WTC11 (cell line): ENCODE data around the gene BEX4. TPM values are rescaled to one million over a fixed set of nuclear protein-coding genes. Genes with fewer than 3 reads are reported as not detected.

Source experiments
- ATAC-seq: fragments of 200-7000 bp; cut with Tn5 transposase; 2 replicates; pipeline ENCODE4 v1.10.0; 2021; ENCODE audit warnings: mild to moderate bottlenecking, moderate library complexity
- CTCF ChIA-PET: fragments of 300-600 bp; sonication (Branson Sonifier 250); formaldehyde crosslinking; loops from one replicate; lab custom pipeline; 2021; ENCODE audit warnings: antibody characterized with exemption; lab: Charles Lee
- POLR2A ChIA-PET: fragments of 350-600 bp; sonication (Branson Sonifier 250); formaldehyde crosslinking; loops from one replicate; lab custom pipeline; 2021; ENCODE audit warnings: antibody characterized with exemption; lab: Charles Lee
- DNase-seq: peaks from one replicate; pipeline ENCODE4 v3.0.0; 2021; ENCODE audit warnings: low spot score
- H3K27ac Mint-ChIP-seq: 2 replicates; pipeline ENCODE4 v1.8.0; 2021; ENCODE audit warnings: mixed read lengths
- H3K27me3 Mint-ChIP-seq: 2 replicates; pipeline ENCODE4 v1.8.0; 2021; ENCODE audit warnings: low read depth, mild to moderate bottlenecking, moderate library complexity, mixed read lengths
- H3K36me3 Mint-ChIP-seq: 2 replicates; pipeline ENCODE4 v1.8.0; 2021; ENCODE audit warnings: mixed read lengths
- H3K4me1 Mint-ChIP-seq: 2 replicates; pipeline ENCODE4 v1.8.0; 2022; ENCODE audit warnings: mixed read lengths
- H3K4me3 Mint-ChIP-seq: 2 replicates; pipeline ENCODE4 v1.8.0; 2021; ENCODE audit warnings: mild to moderate bottlenecking, moderate library complexity, mixed read lengths
- H3K9me3 Mint-ChIP-seq: 2 replicates; pipeline ENCODE4 v1.8.0; 2021; ENCODE audit warnings: mixed read lengths
- CREB1 ChIP-seq: sonication (generic); formaldehyde crosslinking; IDR thresholded peaks from 2 replicates; pipeline ENCODE4 v1.8.0; 2023; ENCODE audit warnings: mild to moderate bottlenecking, missing genetic modification reagents
- ELF4 ChIP-seq: sonication (generic); formaldehyde crosslinking; IDR thresholded peaks from 2 replicates; pipeline ENCODE4 v1.8.1; 2022; ENCODE audit warnings: low read depth, mild to moderate bottlenecking, moderate library complexity, missing genetic modification reagents
- ESRRA ChIP-seq: sonication (generic); formaldehyde crosslinking; IDR thresholded peaks from 2 replicates; pipeline ENCODE4 v1.8.1; 2022; ENCODE audit warnings: mild to moderate bottlenecking, missing genetic modification reagents, borderline replicate concordance
- FOXJ3 ChIP-seq: sonication (generic); formaldehyde crosslinking; IDR thresholded peaks from 2 replicates; pipeline ENCODE4 v1.9.0; 2021; ENCODE audit warnings: missing genetic modification reagents, mild to moderate bottlenecking, borderline replicate concordance
- JUN ChIP-seq: sonication (generic); formaldehyde crosslinking; IDR thresholded peaks from 2 replicates; pipeline ENCODE4 v1.8.0; 2023; ENCODE audit warnings: mild to moderate bottlenecking, missing genetic modification reagents
- NFATC4 ChIP-seq: fragments of 250-450 bp; sonication (Bioruptor Pico); IDR thresholded peaks from 2 replicates; pipeline ENCODE4 v1.9.0; 2021; ENCODE audit warnings: mild to moderate bottlenecking
- NFE2L1 ChIP-seq: sonication (generic); formaldehyde crosslinking; IDR thresholded peaks from 2 replicates; pipeline ENCODE4 v1.8.1; 2023; ENCODE audit warnings: missing genetic modification reagents
- NR1H2 ChIP-seq: sonication (generic); formaldehyde crosslinking; IDR thresholded peaks from 2 replicates; pipeline ENCODE4 v1.9.0; 2021; ENCODE audit warnings: mild to moderate bottlenecking, moderate library complexity, missing genetic modification reagents
- NR2C2 ChIP-seq: sonication (generic); formaldehyde crosslinking; IDR thresholded peaks from 2 replicates; pipeline ENCODE4 v1.8.0; 2022; ENCODE audit warnings: mild to moderate bottlenecking, missing genetic modification reagents
- PRRX2 ChIP-seq: fragments of 250-450 bp; sonication (Bioruptor Pico); IDR thresholded peaks from 2 replicates; pipeline ENCODE4 v1.8.0; 2021; ENCODE audit warnings: mild to moderate bottlenecking
- RORB ChIP-seq: fragments of 250-450 bp; sonication (Bioruptor Pico); IDR thresholded peaks from 2 replicates; pipeline ENCODE4 v1.9.0; 2021; ENCODE audit warnings: mild to moderate bottlenecking
- SMAD4 ChIP-seq: sonication (generic); formaldehyde crosslinking; IDR thresholded peaks from 2 replicates; pipeline ENCODE4 v1.8.0; 2022; ENCODE audit warnings: mild to moderate bottlenecking, missing genetic modification reagents
- TCF7 ChIP-seq: sonication (generic); formaldehyde crosslinking; IDR thresholded peaks from 2 replicates; pipeline ENCODE4 v1.8.0; 2022; ENCODE audit warnings: mild to moderate bottlenecking, low read depth, missing genetic modification reagents, moderate library complexity
- ZNF121 ChIP-seq: sonication (generic); formaldehyde crosslinking; IDR thresholded peaks from 2 replicates; pipeline ENCODE4 v1.8.0; 2023; ENCODE audit warnings: missing genetic modification reagents
- ZNF138 ChIP-seq: sonication (generic); formaldehyde crosslinking; conservative IDR thresholded peaks from 2 replicates; pipeline ENCODE4 v1.8.1; 2022; ENCODE audit warnings: mild to moderate bottlenecking, moderate library complexity, missing genetic modification reagents
- ZNF219 ChIP-seq: sonication (generic); formaldehyde crosslinking; IDR thresholded peaks from 2 replicates; pipeline ENCODE4 v1.8.0; 2023; ENCODE audit warnings: missing genetic modification reagents, mild to moderate bottlenecking, borderline replicate concordance
- ZNF317 ChIP-seq: sonication (generic); formaldehyde crosslinking; IDR thresholded peaks from 2 replicates; pipeline ENCODE4 v1.8.1; 2023; ENCODE audit warnings: low read depth, mild to moderate bottlenecking, moderate library complexity, missing genetic modification reagents, borderline replicate concordance
- ZNF423 ChIP-seq: fragments of 250-450 bp; sonication (Bioruptor Pico); IDR thresholded peaks from 2 replicates; pipeline ENCODE4 v2.1.2; 2022; ENCODE audit warnings: mild to moderate bottlenecking, moderate library complexity
- total RNA-seq: library from RNA; stranded (reverse); gene quantifications from 3 replicates; pipeline ENCODE4 v1.2.3, GENCODE V29; 2021
- TF ChIP-seq, protein P1 (sequence below): sonication (generic); formaldehyde crosslinking; IDR thresholded peaks from 2 replicates; pipeline ENCODE4 v1.8.1; 2023; ENCODE audit warnings: mild to moderate bottlenecking, missing genetic modification reagents
- TF ChIP-seq, protein P2 (sequence below): fragments of 250-450 bp; sonication (Bioruptor Pico); IDR thresholded peaks from 2 replicates; pipeline ENCODE4 v1.9.0; 2021; ENCODE audit warnings: mild to moderate bottlenecking
- TF ChIP-seq, protein P3 (sequence below): sonication (generic); formaldehyde crosslinking; IDR thresholded peaks from 2 replicates; pipeline ENCODE4 v1.8.1; 2022; ENCODE audit warnings: missing genetic modification reagents, borderline replicate concordance
- TF ChIP-seq, protein P4 (sequence below): sonication (generic); formaldehyde crosslinking; IDR thresholded peaks from 2 replicates; pipeline ENCODE4 v1.8.0; 2022; ENCODE audit warnings: mild to moderate bottlenecking, missing genetic modification reagents
- TF ChIP-seq, protein P5 (sequence below): sonication (generic); formaldehyde crosslinking; IDR thresholded peaks from 2 replicates; pipeline ENCODE4 v1.8.0; 2023; ENCODE audit warnings: missing genetic modification reagents, mild to moderate bottlenecking, borderline replicate concordance
- TF ChIP-seq, protein P6 (sequence below): sonication (generic); formaldehyde crosslinking; IDR thresholded peaks from 2 replicates; pipeline ENCODE4 v1.8.1; 2023; ENCODE audit warnings: mild to moderate bottlenecking, missing genetic modification reagents, borderline replicate concordance

Gene BEX4
- total RNA-seq, 1 experiment from 2014 or later: 57.9 TPM

DNA sequence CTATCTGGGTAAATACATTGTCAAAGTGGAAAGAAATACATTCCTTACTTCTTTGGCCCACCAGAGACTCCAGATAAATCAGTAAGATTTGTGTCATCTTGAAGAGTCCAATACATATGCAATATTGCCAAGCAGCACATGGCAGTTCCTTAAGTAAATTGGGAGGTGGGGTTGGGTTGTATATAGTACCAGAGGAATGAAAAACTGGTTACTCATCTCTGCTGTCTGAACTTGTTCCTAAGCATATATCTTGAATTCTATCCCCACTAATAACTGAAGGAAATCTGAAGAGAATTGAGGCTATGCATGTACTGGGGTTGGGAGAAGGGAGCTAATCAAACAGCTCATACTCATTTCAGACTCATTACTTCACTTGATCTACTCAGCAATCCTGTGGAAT is 25.2 kb downstream of the BEX4 start (continued):
- TF ChIP-seq, protein P1, sequence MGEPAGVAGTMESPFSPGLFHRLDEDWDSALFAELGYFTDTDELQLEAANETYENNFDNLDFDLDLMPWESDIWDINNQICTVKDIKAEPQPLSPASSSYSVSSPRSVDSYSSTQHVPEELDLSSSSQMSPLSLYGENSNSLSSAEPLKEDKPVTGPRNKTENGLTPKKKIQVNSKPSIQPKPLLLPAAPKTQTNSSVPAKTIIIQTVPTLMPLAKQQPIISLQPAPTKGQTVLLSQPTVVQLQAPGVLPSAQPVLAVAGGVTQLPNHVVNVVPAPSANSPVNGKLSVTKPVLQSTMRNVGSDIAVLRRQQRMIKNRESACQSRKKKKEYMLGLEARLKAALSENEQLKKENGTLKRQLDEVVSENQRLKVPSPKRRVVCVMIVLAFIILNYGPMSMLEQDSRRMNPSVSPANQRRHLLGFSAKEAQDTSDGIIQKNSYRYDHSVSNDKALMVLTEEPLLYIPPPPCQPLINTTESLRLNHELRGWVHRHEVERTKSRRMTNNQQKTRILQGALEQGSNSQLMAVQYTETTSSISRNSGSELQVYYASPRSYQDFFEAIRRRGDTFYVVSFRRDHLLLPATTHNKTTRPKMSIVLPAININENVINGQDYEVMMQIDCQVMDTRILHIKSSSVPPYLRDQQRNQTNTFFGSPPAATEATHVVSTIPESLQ: no peak
- TF ChIP-seq TCF7 (no peak), JUN (CRISPR knock-in tag) (no peak), NFATC4 (CRISPR knock-in tag) (no peak), ELF4 (CRISPR knock-in tag) (no peak)
- TF ChIP-seq, protein P2, sequence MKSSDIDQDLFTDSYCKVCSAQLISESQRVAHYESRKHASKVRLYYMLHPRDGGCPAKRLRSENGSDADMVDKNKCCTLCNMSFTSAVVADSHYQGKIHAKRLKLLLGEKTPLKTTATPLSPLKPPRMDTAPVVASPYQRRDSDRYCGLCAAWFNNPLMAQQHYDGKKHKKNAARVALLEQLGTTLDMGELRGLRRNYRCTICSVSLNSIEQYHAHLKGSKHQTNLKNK: no peak

DNA sequence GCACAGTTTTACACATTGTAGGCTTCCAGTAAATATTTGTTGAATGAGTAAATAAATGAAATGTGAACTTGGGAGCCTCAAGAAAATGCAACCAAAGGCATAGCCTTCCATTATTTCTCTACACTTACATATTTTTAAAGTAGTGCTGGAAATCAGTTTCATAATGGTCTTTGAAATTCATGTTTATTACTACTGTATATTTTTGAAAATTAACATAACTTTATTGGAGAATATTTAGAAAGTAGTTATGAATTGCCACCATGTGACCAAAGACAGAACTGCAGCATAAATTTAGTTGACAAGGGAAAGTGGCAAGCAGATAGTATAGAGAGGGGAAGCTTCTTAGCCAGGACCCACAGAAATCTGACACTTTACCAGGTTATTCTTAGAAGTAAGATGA is 33.6 kb downstream of the BEX4 start:
- H3K4me3 Mint-ChIP-seq: no peak overlapping the region
- CTCF ChIA-PET: interaction anchor here (0.7 to 1.0 kb wide), 2 partner anchors 37 to 215 kb away, joined by 3 read pairs; no protein-coding TSS in a partner anchor
- TF ChIP-seq, protein P3, sequence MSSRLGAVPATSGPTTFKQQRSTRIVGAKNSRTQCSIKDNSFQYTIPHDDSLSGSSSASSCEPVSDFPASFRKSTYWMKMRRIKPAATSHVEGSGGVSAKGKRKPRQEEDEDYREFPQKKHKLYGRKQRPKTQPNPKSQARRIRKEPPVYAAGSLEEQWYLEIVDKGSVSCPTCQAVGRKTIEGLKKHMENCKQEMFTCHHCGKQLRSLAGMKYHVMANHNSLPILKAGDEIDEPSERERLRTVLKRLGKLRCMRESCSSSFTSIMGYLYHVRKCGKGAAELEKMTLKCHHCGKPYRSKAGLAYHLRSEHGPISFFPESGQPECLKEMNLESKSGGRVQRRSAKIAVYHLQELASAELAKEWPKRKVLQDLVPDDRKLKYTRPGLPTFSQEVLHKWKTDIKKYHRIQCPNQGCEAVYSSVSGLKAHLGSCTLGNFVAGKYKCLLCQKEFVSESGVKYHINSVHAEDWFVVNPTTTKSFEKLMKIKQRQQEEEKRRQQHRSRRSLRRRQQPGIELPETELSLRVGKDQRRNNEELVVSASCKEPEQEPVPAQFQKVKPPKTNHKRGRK: no peak
- TF ChIP-seq RORB (CRISPR knock-in tag) (no peak), ZNF317 (no peak), TCF7 (no peak), NR1H2 (CRISPR knock-in tag) (no peak), ZNF423 (CRISPR knock-in tag) (no peak), ZNF138 (CRISPR knock-in tag) (no peak), NFE2L1 (CRISPR knock-in tag) (no peak), CREB1 (CRISPR knock-in tag) (no peak), SMAD4 (CRISPR knock-in tag) (no peak), ESRRA (CRISPR knock-in tag) (no peak), ZNF121 (CRISPR knock-in tag) (no peak), ZNF219 (no peak), FOXJ3 (CRISPR knock-in tag) (no peak), NR2C2 (CRISPR knock-in tag) (no peak), PRRX2 (CRISPR knock-in tag) (no peak)
- TF ChIP-seq, protein P4, sequence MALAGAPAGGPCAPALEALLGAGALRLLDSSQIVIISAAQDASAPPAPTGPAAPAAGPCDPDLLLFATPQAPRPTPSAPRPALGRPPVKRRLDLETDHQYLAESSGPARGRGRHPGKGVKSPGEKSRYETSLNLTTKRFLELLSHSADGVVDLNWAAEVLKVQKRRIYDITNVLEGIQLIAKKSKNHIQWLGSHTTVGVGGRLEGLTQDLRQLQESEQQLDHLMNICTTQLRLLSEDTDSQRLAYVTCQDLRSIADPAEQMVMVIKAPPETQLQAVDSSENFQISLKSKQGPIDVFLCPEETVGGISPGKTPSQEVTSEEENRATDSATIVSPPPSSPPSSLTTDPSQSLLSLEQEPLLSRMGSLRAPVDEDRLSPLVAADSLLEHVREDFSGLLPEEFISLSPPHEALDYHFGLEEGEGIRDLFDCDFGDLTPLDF: no peak
- TF ChIP-seq, protein P5, sequence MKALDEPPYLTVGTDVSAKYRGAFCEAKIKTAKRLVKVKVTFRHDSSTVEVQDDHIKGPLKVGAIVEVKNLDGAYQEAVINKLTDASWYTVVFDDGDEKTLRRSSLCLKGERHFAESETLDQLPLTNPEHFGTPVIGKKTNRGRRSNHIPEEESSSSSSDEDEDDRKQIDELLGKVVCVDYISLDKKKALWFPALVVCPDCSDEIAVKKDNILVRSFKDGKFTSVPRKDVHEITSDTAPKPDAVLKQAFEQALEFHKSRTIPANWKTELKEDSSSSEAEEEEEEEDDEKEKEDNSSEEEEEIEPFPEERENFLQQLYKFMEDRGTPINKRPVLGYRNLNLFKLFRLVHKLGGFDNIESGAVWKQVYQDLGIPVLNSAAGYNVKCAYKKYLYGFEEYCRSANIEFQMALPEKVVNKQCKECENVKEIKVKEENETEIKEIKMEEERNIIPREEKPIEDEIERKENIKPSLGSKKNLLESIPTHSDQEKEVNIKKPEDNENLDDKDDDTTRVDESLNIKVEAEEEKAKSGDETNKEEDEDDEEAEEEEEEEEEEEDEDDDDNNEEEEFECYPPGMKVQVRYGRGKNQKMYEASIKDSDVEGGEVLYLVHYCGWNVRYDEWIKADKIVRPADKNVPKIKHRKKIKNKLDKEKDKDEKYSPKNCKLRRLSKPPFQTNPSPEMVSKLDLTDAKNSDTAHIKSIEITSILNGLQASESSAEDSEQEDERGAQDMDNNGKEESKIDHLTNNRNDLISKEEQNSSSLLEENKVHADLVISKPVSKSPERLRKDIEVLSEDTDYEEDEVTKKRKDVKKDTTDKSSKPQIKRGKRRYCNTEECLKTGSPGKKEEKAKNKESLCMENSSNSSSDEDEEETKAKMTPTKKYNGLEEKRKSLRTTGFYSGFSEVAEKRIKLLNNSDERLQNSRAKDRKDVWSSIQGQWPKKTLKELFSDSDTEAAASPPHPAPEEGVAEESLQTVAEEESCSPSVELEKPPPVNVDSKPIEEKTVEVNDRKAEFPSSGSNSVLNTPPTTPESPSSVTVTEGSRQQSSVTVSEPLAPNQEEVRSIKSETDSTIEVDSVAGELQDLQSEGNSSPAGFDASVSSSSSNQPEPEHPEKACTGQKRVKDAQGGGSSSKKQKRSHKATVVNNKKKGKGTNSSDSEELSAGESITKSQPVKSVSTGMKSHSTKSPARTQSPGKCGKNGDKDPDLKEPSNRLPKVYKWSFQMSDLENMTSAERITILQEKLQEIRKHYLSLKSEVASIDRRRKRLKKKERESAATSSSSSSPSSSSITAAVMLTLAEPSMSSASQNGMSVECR: no peak
- TF ChIP-seq, protein P6, sequence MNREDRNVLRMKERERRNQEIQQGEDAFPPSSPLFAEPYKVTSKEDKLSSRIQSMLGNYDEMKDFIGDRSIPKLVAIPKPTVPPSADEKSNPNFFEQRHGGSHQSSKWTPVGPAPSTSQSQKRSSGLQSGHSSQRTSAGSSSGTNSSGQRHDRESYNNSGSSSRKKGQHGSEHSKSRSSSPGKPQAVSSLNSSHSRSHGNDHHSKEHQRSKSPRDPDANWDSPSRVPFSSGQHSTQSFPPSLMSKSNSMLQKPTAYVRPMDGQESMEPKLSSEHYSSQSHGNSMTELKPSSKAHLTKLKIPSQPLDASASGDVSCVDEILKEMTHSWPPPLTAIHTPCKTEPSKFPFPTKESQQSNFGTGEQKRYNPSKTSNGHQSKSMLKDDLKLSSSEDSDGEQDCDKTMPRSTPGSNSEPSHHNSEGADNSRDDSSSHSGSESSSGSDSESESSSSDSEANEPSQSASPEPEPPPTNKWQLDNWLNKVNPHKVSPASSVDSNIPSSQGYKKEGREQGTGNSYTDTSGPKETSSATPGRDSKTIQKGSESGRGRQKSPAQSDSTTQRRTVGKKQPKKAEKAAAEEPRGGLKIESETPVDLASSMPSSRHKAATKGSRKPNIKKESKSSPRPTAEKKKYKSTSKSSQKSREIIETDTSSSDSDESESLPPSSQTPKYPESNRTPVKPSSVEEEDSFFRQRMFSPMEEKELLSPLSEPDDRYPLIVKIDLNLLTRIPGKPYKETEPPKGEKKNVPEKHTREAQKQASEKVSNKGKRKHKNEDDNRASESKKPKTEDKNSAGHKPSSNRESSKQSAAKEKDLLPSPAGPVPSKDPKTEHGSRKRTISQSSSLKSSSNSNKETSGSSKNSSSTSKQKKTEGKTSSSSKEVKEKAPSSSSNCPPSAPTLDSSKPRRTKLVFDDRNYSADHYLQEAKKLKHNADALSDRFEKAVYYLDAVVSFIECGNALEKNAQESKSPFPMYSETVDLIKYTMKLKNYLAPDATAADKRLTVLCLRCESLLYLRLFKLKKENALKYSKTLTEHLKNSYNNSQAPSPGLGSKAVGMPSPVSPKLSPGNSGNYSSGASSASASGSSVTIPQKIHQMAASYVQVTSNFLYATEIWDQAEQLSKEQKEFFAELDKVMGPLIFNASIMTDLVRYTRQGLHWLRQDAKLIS (CRISPR knock-in tag): no peak
- H3K27me3 Mint-ChIP-seq: no peaks in the 10 kb centered on the region; the same call in 1 of the 2 replicates
- no peaks in the 10 kb centered on the region for H3K9me3 Mint-ChIP-seq
- no peak for DNase-seq
- POLR2A ChIA-PET: no interaction called here
- H3K36me3 Mint-ChIP-seq: peaks cover 5% of the 10 kb centered on the region
- peaks cover 18% of the 10 kb centered on the region for H3K4me1 Mint-ChIP-seq
- H3K27ac Mint-ChIP-seq: no peak overlapping the region
- no peak for ATAC-seq
